GM08714 (cell line): ENCODE data around the gene IFT122.
"Not testable (repeated sequence)": the region's sequence is repeated elsewhere in the genome, so short reads cannot be mapped to it uniquely, and the experiment has no call there.

ENCODE experiments used
- H3K4me3 ChIP-seq: fragments of 200-500 bp; sonication (Bioruptor generic); 2 replicates; pipeline ENCODE4 v1.5.1; 2014; ENCODE audit warnings: mild to moderate bottlenecking, low read length, inconsistent platforms
- ZNF274 ChIP-seq: IDR thresholded peaks from 2 replicates; pipeline ENCODE4 v1.6.1; 2012; ENCODE audit warnings: mild to moderate bottlenecking, low read depth, low read length

The IFT122 gene

GRCh38 chr3:129482721-129483120 is 42.7 kb downstream of the IFT122 start:
- H3K4me3 ChIP-seq = no peak overlapping the region
- TF ChIP-seq ZNF274 = no peak

DNA sequence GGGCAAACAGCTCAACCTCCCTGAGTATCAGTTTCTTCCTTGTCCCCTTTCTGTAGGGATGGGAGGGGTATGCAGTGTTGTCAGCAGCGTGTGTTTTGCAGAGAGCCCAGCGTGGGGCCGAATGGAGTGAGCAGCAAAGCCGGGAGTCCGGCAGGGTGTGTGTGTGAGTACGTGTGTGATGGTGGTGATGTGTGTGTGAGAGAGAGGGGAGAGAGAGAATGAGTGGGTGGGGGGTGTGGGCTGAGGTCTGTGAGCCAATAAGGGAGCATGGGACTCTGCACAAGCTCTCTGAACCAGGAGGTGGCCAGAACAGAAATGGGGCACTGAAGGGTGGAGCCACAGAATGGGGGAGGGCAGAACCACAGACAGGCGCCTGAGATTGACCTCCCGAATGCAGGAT is 43.8 kb downstream of the IFT122 start:
- TF ChIP-seq ZNF274 = no peak

DNA sequence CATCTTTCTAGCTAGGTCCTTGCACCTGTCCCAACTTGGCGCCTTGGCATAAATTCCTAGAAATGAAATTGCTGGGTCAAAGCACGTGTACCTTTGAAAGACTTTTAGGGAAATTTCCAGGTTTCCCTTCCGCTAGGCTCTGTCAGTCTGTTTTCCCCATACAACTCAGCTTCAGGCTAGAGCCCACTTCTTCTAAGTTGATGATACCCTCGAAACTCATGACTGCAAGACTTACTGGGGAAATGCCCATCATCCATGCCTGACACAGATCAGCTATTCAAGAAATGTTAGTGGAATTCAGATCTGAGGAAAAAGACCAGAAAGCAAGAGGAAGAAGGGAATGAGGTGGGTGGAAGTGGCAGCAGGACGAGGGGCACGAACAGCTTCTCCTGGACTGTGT is 45.1 kb downstream of the IFT122 start:
- not testable (repeated sequence) for H3K4me3 ChIP-seq

More for the DNA sequence above, 43.8 kb downstream of the IFT122 start:
- no peak overlapping the region for H3K4me3 ChIP-seq

DNA sequence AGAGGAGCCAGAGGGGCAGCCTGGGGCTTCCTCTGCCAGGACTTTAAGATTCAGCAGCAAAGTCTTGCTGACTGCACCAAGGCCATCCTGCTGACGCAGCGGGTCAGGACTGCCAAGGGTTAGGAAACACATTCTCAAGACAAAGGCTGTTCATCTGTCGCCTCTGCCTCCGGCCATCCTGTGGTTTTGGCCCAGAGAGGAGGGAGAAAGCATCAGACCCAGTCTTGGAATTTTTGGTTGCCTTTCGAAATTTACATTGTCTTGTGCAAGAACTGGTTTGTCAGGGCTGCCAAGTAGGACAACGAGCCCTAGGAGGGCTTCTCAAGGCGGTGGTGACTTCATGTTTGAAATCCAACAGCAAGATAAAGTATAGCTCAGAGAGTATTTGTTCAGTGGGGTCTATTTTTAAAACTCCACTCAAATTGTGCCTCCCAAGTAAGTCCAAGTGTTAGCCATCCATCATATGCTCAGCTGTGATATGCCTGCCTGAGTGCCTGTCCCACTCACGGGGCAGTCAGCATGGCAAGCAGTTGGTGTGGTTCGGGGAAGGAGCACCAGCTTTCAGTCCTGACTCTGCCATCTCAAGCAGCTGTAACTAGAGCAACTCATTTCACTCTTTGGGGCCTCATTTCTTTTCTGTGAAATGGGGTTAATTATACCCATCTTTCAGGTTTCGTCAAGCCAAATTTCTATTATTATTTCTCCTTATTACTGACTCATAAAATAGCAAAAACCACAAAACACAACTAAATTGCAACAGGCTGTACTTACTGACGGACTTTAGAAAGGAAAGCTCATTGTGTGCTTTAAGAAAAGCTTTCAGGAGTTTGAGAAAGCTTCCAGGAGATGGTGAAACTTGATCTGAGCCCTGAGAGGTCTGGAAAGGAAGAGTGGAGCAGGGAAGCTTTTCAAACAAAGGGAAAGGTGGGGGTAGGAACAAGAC is 46.0 kb downstream of the IFT122 start:
- no peak overlapping the region for H3K4me3 ChIP-seq
- TF ChIP-seq ZNF274 = no peak

GRCh38 chr3:129486664-129487035 is 46.6 kb downstream of the IFT122 start:
- no peak overlapping the region for H3K4me3 ChIP-seq
- no peak for TF ChIP-seq ZNF274

GRCh38 chr3:129487183-129487867 is 47.3 kb downstream of the IFT122 start:
- TF ChIP-seq ZNF274 = no peak

GRCh38 chr3:129487868-129488335 is 47.9 kb downstream of the IFT122 start:
- H3K4me3 ChIP-seq = not testable (repeated sequence)

More at GRCh38 chr3:129487183-129487867, 47.3 kb downstream of the IFT122 start:
- H3K4me3 ChIP-seq = no peak overlapping the region

DNA sequence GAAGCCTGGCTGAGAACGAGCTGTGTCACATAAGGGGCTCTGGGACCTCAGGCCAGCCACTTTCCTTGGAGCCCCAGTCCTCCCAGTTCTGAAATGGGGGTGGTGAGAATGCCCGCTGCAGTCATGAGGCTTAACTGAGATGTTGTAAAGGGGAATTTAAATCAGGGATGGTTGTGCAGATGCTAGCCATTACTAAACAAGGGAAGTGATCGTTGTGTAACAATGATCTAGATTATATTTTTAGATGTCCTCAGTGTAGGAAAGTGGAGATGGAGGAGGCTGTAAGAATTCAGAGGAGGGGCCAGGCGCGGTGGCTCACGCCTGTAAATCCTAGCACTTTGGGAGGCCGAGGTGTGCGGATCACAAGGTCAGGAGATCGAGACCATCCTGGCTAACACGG is 49.2 kb downstream of the IFT122 start:
- not testable (repeated sequence) for H3K4me3 ChIP-seq

DNA sequence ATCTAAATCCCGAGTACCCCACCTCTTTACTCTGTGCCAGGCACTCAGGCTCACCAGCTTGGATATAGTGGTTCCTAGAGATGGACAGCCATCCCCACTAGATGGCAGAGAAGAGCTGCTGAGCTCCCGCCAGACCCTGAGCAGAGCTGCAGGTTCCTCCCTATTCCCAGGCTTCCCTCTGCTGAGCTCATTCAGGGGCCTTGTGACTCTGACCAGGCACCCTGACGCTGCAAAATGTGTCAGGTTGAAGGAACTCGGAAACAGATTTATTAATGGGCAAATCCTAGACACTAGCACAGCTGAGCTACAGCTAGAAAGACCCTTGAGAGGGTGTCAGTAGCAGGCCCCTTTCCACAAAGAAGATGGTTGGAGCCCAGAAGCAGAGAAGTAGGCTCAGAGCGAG is 50.2 kb downstream of the IFT122 start:
- no peak overlapping the region for H3K4me3 ChIP-seq
- no peak for TF ChIP-seq ZNF274

DNA sequence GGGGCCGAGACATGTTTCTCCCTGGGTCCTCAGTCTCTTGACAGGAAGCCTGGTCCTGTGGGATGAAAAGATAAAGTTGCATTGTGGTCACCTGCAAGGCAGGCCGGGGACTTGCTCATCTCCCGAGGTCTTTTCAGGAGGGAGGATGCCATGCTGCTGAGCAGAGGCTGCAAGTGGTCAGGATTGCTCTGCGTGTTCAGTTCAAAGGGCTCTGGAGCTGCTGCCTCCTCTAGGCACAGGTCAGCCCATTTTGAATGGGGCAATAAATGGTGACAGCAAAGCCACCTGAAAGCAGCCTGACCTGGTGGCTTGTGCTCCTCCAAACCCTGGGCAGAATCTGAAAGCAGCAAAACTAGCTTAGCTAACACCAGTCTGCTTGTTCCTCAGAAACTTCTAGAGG is 51.1 kb downstream of the IFT122 start:
- not testable (repeated sequence) for H3K4me3 ChIP-seq

DNA sequence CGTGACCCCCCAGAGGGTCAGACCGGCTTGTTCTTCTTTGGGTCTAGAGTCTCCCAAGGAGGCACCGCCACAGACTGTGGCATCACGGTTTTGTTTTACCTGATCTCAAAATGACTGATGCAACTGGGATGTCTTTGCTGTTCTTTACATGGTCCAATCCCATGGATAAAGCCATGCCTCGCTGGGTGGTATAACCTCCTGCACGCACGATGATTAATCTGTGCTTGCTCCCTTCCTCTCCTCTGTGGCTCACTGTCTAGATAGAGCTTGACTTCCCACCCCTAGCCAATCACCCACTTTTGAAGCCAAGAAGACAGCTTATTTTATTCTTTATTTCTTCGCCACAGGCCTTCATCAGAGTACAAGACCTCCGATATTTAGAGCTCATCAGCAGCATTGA is 51.8 kb downstream of the IFT122 start:
- no peak overlapping the region for H3K4me3 ChIP-seq
- TF ChIP-seq ZNF274 = no peak

GRCh38 chr3:129492691-129493090 is 52.7 kb downstream of the IFT122 start:
- no peak overlapping the region for H3K4me3 ChIP-seq
- TF ChIP-seq ZNF274 = no peak

GRCh38 chr3:129493206-129493605 is 53.2 kb downstream of the IFT122 start:
- H3K4me3 ChIP-seq = no peak overlapping the region
- no peak for TF ChIP-seq ZNF274

- H3K4me3 ChIP-seq = not testable (repeated sequence)
Measured at GRCh38 chr3:129494499-129494898, 54.5 kb downstream of the IFT122 start.

- H3K4me3 ChIP-seq = not testable (repeated sequence)
Measured at GRCh38 chr3:129495006-129495639, 55.1 kb downstream of the IFT122 start.

DNA sequence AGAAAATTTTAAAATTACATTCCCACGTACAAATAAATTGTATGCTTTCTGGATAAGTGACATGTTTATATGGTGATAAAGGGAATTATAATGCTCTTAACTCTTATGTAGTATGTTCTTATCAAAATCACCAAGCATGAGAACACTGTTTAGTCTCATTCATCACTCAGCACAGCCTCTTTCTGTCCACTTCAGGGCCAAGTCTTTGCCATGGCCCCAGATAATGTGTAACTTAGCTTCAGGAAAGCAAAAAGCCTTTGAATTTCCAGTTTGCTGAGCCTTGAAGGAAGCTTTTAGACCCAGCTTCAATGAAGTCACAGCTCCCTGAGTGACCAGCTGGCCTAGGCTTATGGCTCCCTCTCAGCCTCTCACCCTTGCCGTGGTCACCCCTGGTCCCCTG is 57.9 kb downstream of the IFT122 start:
- H3K4me3 ChIP-seq = not testable (repeated sequence)

DNA sequence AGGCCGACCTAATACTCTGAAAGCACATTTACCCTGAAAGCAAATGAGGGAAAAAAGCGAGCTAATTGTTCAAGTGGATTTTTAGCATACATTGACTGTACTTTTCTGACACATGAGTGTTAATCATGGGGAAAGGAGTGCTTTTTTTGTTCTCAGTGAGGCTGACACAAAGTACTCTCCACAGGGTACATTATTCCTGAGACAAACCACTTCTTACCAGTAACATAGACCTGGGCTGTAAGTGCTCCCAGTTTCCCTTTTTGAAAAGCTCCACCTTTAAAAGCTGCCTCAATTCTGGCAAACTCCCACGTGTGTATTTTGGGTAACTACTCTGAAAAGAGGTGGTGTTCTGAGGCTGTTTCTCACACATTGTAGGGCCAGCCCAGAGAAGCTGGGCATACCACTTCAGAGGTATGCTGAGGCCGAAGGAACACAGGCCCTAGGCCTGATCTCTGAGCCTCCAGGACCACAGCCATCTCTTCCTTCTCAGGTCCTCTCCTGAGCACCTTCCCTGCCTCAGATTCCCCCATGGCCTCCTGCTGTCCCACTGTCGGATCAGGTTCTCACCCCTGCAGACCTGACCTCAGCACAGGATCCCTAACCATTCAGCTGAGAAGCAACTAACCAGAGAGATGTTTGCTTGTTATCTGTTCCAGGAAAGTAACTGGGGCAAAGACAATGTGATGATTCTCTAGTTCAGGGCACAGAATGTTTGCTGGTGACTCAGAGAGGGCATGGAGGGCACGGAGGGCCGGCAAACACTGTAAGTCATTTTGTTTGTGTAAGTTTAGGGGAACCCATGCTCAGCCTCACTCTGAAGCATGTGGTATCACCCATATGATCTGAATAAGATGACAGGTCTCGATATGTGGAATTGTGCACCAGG is 58.8 kb downstream of the IFT122 start:
- H3K4me3 ChIP-seq = not testable (repeated sequence)

DNA sequence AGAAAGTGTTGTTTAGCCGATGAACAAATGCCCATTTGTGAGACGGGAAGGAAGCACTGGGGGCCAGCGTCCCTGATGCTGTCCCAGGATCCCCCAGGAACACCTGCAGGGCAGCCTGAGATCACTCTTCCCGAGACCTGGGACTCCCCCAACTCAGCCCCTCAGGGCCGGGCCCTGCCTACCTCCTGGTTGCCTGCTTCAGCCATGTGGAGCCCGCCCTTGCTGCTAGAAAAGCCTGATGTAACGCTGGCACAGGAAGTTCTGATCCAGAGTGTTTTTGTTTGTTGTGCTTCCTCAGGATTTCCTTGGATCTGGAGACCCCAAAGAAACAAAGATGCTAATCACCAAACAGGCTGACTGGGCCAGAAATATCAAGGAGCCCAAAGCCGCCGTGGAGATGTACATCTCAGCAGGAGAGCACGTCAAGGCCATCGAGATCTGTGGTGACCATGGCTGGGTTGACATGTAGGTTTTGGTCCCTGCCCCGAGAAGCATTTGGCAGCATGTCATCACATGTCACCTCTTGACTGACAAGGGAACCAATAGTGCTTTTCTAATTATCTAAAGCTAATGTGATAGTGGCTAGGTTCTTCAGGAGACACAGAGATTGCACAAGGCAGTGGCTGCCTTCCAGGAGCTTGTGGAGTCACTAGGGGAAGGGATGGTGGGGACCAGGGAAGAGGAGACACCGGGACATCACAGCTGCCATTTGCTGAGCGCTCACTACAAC is 59.7 kb downstream of the IFT122 start:
- H3K4me3 ChIP-seq = not testable (repeated sequence)
